Measurements from ENCODE around the gene ZNF232. TPM values are rescaled to one million over a fixed set of nuclear protein-coding genes. Genes with fewer than 3 reads are reported as not detected.

The ZNF232 gene
- total and polyA plus RNA-seq, 9 donors: 7.8 to 15.3 (median 11.1) TPM

- no peaks in the 10 kb centered on the region for H3K9me3 ChIP-seq
- TF ChIP-seq EP300 (IDR thresholded peaks at IDR 0.05): no peak
- no peak for TF ChIP-seq CTCF (IDR thresholded peaks at IDR 0.05)
- TF ChIP-seq POLR2A (IDR thresholded peaks at IDR 0.05): no peak
These were observed 10.8 kb downstream of the ZNF232 start for GRCh38 chr17:5100832-5101231.

GRCh38 chr17:5099271-5099670 is 12.4 kb downstream of the ZNF232 start:
- H3K4me1 ChIP-seq (ENCODE audit: insufficient read depth): peaks cover 1% of the 10 kb centered on the region
- 67 to 76% (median 73%) methylated on average over 5 of the region's 5 CpGs for WGBS, 3 donors

More at GRCh38 chr17:5100832-5101231, 10.8 kb downstream of the ZNF232 start:
- no peaks in the 10 kb centered on the region for H3K36me3 ChIP-seq
- intact Hi-C loops (cut with DNase I): no loop called here
- DNase-seq: no peak
- peaks cover 1% of the 10 kb centered on the region for H3K4me1 ChIP-seq (ENCODE audit: insufficient read depth)
- 67 to 86% (median 75%) methylated on average over 6 of the region's 6 CpGs for WGBS, 3 donors
- H3K27ac ChIP-seq: no peak overlapping the region
- H3K27me3 ChIP-seq: no peaks in the 10 kb centered on the region
- H3K4me3 ChIP-seq: no peak overlapping the region

GRCh38 chr17:5097101-5097834 is 14.4 kb downstream of the ZNF232 start:
- WGBS, 3 donors: 1% methylated on average over 60 to 63 of the region's 63 CpGs
- Histone ChIP-seq H3K9me3 (peaks cover 0 to 9% of the 10 kb centered on the region in 2 donors), H3K27me3 (no peaks in the 10 kb centered on the region), H3K4me1 (ENCODE audit: insufficient read depth) (peaks cover 1% of the 10 kb centered on the region), H3K4me3 (peak overlapping the region; percentile 46), H3K27ac (no peak overlapping the region), H3K36me3 (no peaks in the 10 kb centered on the region)
- no peak for TF ChIP-seq POLR2A (IDR thresholded peaks at IDR 0.05)
- no peak for TF ChIP-seq CTCF (IDR thresholded peaks at IDR 0.05)
- TF ChIP-seq EP300 (IDR thresholded peaks at IDR 0.05): no peak
- intact Hi-C loops (cut with DNase I): no loop called here
- peak; percentile 61 to 78 (median 72) for DNase-seq

More at GRCh38 chr17:5099271-5099670, 12.4 kb downstream of the ZNF232 start:
- no peak for TF ChIP-seq POLR2A (IDR thresholded peaks at IDR 0.05)
- no peak for TF ChIP-seq EP300 (IDR thresholded peaks at IDR 0.05)
- Histone ChIP-seq H3K4me3 (no peak overlapping the region), H3K27me3 (no peaks in the 10 kb centered on the region), H3K9me3 (no peaks in the 10 kb centered on the region), H3K36me3 (no peaks in the 10 kb centered on the region), H3K27ac (no peak overlapping the region)
- intact Hi-C loops (cut with DNase I): no loop called here
- no peak for DNase-seq

GRCh38 chr17:5096731-5097100 is 15.0 kb downstream of the ZNF232 start:
- H3K4me3 ChIP-seq: peak overlapping the region; percentile 46
- no peaks in the 10 kb centered on the region for H3K27me3 ChIP-seq
- no peaks in the 10 kb centered on the region for H3K36me3 ChIP-seq
- no peak for DNase-seq
- H3K9me3 ChIP-seq: peaks cover 5 to 15% of the 10 kb centered on the region in 2 donors
- intact Hi-C loops (cut with DNase I): no loop called here
- peaks cover 1% of the 10 kb centered on the region for H3K4me1 ChIP-seq (ENCODE audit: insufficient read depth)
- WGBS, 3 donors: 16 to 20% (median 16%) methylated on average over 7 of the region's 7 CpGs
- TF ChIP-seq POLR2A (IDR thresholded peaks at IDR 0.05): no peak
- TF ChIP-seq EP300 (IDR thresholded peaks at IDR 0.05): no peak
- TF ChIP-seq CTCF (IDR thresholded peaks at IDR 0.05): no peak
- H3K27ac ChIP-seq: no peak overlapping the region

Measured in ovary (tissue), 9 donors.